Suprapubic skin (tissue), 4 donors: Measurements from ENCODE around the gene DSE. TPM values are rescaled to one million over a fixed set of nuclear protein-coding genes. Genes with fewer than 3 reads are reported as not detected.

Source experiments
- DNase-seq, 2 donors: peaks; one replicate each; pipeline ENCODE4 v3.0.0-alpha.2; 2019; ENCODE audit warnings: low spot score in 2 of 2
- H3K27ac ChIP-seq: fragments of 200-600 bp; sonication (generic); one replicate; pipeline ENCODE4 v1.5.1; 2019
- H3K27me3 ChIP-seq: fragments of 200-600 bp; sonication (generic); one replicate; pipeline ENCODE4 v1.5.1; 2019
- H3K36me3 ChIP-seq: fragments of 200-600 bp; sonication (generic); one replicate; pipeline ENCODE4 v1.5.1; 2019
- H3K4me1 ChIP-seq: fragments of 200-600 bp; sonication (generic); one replicate; pipeline ENCODE4 v1.5.1; 2019
- H3K4me3 ChIP-seq: fragments of 200-600 bp; sonication (generic); one replicate; pipeline ENCODE4 v1.5.1; 2019; ENCODE audit warnings: mild to moderate bottlenecking
- H3K9me3 ChIP-seq: fragments of 200-600 bp; sonication (generic); one replicate; pipeline ENCODE4 v1.5.1; 2019
- CTCF ChIP-seq, 2 donors: fragments of 200-600 bp in 1 of 2; fragments of 450-650 bp in 1 of 2; sonication (generic) in 1 of 2; IDR thresholded peaks; one replicate each; pipeline ENCODE4 v1.5.1; 2016 to 2019; ENCODE audit warnings: antibody characterized with exemption in 2 of 2, mild to moderate bottlenecking in 1 of 2, moderate library complexity in 1 of 2
- EP300 ChIP-seq: sonication (generic); formaldehyde crosslinking; IDR thresholded peaks from one replicate; pipeline ENCODE4 v1.6.1; 2017; ENCODE audit warnings: antibody characterized with exemption
- POLR2A ChIP-seq, 2 donors: fragments of 450-650 bp; IDR thresholded peaks; one replicate each; pipeline ENCODE4 v1.6.1; 2017; ENCODE audit warnings: antibody characterized with exemption in 2 of 2, mild to moderate bottlenecking in 2 of 2, moderate library complexity in 2 of 2
- POLR2AphosphoS5 ChIP-seq, 3 donors: sonication (generic); formaldehyde crosslinking; IDR thresholded peaks; one replicate each; pipeline ENCODE4 v1.6.1; 2017; ENCODE audit warnings: antibody characterized with exemption in 3 of 3
- WGBS: methylation state at CpG from one replicate; pipeline ENCODE4 v1.1.5; 2018; 5-methylcytosine and 5-hydroxymethylcytosine counted together
- total RNA-seq, 4 donors: library from RNA; depleted of rRNA; stranded (reverse); fragments of >200 nt; gene quantifications; one replicate each; pipeline ENCODE4 v1.1.0, GENCODE V29; 2016

DSE gene
- total RNA-seq, 4 donors from 2014 or later: 36.0 to 40.0 (median 37.2) TPM

GRCh38 chr6:116386581-116387299 is 16.0 kb downstream of the DSE start:
- Histone ChIP-seq H3K9me3 (no peaks in the 10 kb centered on the region), H3K27me3 (no peaks in the 10 kb centered on the region), H3K27ac (peak overlapping the region; percentile 5), H3K4me3 (no peak overlapping the region), H3K4me1 (peaks cover 40% of the 10 kb centered on the region), H3K36me3 (no peaks in the 10 kb centered on the region)
- WGBS: 45% methylated on average over 4 of the region's 4 CpGs
- TF ChIP-seq POLR2A (IDR thresholded peaks at IDR 0.05) (no peak), EP300 (no peak), CTCF (IDR thresholded peaks at IDR 0.05) (no peak), POLR2AphosphoS5 (IDR thresholded peaks at IDR 0.05) (no peak)
- DNase-seq: no peak

GRCh38 chr6:116387374-116387773 is 16.6 kb downstream of the DSE start:
- H3K36me3 ChIP-seq: no peaks in the 10 kb centered on the region
- peaks cover 43% of the 10 kb centered on the region for H3K4me1 ChIP-seq

GRCh38 chr6:116388924-116389323 is 18.2 kb downstream of the DSE start:
- no peak overlapping the region for H3K4me3 ChIP-seq
- TF ChIP-seq POLR2AphosphoS5 (IDR thresholded peaks at IDR 0.05) (no peak), POLR2A (IDR thresholded peaks at IDR 0.05) (no peak), CTCF (IDR thresholded peaks at IDR 0.05) (no peak), EP300 (no peak)
- H3K4me1 ChIP-seq: peaks cover 43% of the 10 kb centered on the region
- no peaks in the 10 kb centered on the region for H3K9me3 ChIP-seq
- 66% methylated on average over 3 of the region's 3 CpGs for WGBS
- H3K27me3 ChIP-seq: no peaks in the 10 kb centered on the region
- DNase-seq: no peak
- no peak overlapping the region for H3K27ac ChIP-seq
- no peaks in the 10 kb centered on the region for H3K36me3 ChIP-seq

More at GRCh38 chr6:116387374-116387773, 16.6 kb downstream of the DSE start:
- Histone ChIP-seq H3K9me3 (no peaks in the 10 kb centered on the region), H3K4me3 (no peak overlapping the region), H3K27me3 (no peaks in the 10 kb centered on the region), H3K27ac (peak overlapping the region; percentile 18)
- no peak for DNase-seq
- 68% methylated on average over 3 of the region's 3 CpGs for WGBS
- no peak for TF ChIP-seq CTCF (IDR thresholded peaks at IDR 0.05)
- TF ChIP-seq EP300: no peak
- TF ChIP-seq POLR2AphosphoS5 (IDR thresholded peaks at IDR 0.05): no peak
- no peak for TF ChIP-seq POLR2A (IDR thresholded peaks at IDR 0.05)

- TF ChIP-seq CTCF (IDR thresholded peaks at IDR 0.05) (no peak), POLR2AphosphoS5 (IDR thresholded peaks at IDR 0.05) (no peak), POLR2A (IDR thresholded peaks at IDR 0.05) (no peak), EP300 (no peak)
- no peak overlapping the region for H3K27ac ChIP-seq
Observed at GRCh38 chr6:116389357-116389756, 18.6 kb downstream of the DSE start.

GRCh38 chr6:116390581-116390980 is 19.8 kb downstream of the DSE start:
- TF ChIP-seq CTCF (IDR thresholded peaks at IDR 0.05) (no peak), EP300 (no peak), POLR2A (IDR thresholded peaks at IDR 0.05) (no peak), POLR2AphosphoS5 (IDR thresholded peaks at IDR 0.05) (no peak)
- Histone ChIP-seq H3K4me3 (no peak overlapping the region), H3K27ac (no peak overlapping the region), H3K36me3 (no peaks in the 10 kb centered on the region), H3K27me3 (no peaks in the 10 kb centered on the region), H3K4me1 (peaks cover 34% of the 10 kb centered on the region), H3K9me3 (no peaks in the 10 kb centered on the region)
- WGBS: 50% methylated on average over 4 of the region's 4 CpGs
- no peak for DNase-seq

More at GRCh38 chr6:116389357-116389756, 18.6 kb downstream of the DSE start:
- no peaks in the 10 kb centered on the region for H3K27me3 ChIP-seq
- H3K36me3 ChIP-seq: no peaks in the 10 kb centered on the region
- no peaks in the 10 kb centered on the region for H3K9me3 ChIP-seq
- H3K4me1 ChIP-seq: peaks cover 43% of the 10 kb centered on the region
- no peak overlapping the region for H3K4me3 ChIP-seq
- DNase-seq: no peak
